HG03196 (cell line): ENCODE data around the gene UBXN1.
A peak's percentile ranks its signal among the peaks of the same experiment; 100 is the strongest.

Experiments
- ATAC-seq: cut with Tn5 transposase; IDR thresholded peaks from one replicate; pipeline ENCODE4 v1.9.1; 2021; ENCODE audit not compliant: unreplicated experiment

Gene UBXN1

GRCh38 chr11:62646825-62647608 is 31.9 kb downstream of the UBXN1 start:
- ATAC-seq, result no peak

GRCh38 chr11:62645946-62646824 is 32.7 kb downstream of the UBXN1 start, which contains the start of gene GANAB:
GANAB (minus strand) TSS chr11:62646613; CDS start chr11:62646599, 14 bp downstream.
- peak; percentile 88 for ATAC-seq

GRCh38 chr11:62645671-62645945 is 33.3 kb downstream of the UBXN1 start:
- ATAC-seq, result no peak

DNA sequence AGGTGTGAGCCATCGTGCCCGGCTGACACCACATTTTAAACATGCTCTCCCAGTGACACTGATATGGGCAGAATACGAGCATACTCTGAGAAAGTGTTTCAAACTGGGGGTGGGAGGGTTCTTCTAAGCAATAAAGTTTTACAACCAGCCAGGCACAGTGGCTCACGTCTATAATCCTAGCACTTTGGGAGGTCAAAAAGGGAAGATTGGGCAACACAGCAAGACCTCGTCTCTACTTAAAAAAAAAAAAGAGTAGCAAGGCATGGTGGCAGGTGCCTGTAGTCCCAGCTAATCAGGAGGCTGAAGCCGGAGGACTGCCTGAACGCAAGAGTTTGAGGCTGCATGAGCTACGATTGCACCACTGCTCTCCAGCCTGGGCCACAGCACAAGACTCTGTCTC is 34.7 kb downstream of the UBXN1 start:
- ATAC-seq, result no peak

DNA sequence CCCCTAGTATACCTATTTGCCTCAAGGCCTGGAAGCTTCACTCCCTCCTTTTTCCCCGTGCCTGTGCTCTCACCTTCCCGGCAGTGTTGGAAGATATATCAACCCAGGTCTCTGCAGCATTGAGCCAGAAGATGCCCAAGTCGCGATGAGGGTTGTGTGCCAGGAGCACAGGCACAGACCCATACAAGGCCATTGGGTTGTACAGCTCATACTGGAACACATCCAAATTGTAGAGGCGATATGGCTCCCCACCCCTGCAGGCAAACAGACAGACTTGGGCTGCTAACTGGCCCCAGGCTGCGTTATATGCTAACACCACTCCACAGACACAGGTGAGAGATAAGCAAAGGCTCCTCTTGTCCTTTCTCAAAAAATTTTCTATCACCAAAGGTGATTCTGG is 46.4 kb downstream of the UBXN1 start:
- ATAC-seq, result no peak

DNA sequence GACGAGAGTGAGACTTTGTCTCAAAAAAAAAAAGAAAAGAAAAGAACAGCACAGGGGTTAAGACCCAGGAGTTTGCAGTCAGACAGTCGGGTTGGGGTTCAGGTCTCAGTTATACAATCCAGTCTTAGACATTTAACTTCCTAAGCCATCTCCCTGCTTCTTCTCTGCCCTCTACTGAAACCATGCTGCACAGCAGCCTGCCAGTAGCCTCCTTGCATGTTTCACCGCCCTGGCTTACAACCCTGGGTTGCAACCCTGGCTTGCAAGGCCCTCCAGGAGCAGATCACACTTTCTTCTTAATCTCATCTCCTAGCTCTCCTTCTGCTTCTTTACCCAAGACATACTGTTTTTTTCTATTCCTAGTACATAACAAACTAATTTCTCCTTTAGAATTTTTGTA is 51.2 kb downstream of the UBXN1 start:
- no peak for ATAC-seq
